Mucosa of stomach (tissue), 1 donor: ENCODE measurements around the gene UTP18.
"Not testable (repeated sequence)": the region's sequence is repeated elsewhere in the genome, so short reads cannot be mapped to it uniquely, and the experiment has no call there.

Experiments used
- H3K27me3 ChIP-seq: one replicate; pipeline ENCODE4 v1.7.0; 2013; ENCODE audit warnings: mild to moderate bottlenecking, low read length; ENCODE audit not compliant: control insufficient read depth, insufficient read depth
- H3K36me3 ChIP-seq: one replicate; pipeline ENCODE4 v1.7.0; 2013; ENCODE audit warnings: low read length; ENCODE audit not compliant: control insufficient read depth, insufficient read depth
- H3K4me1 ChIP-seq: one replicate; pipeline ENCODE4 v1.7.0; 2013; ENCODE audit warnings: mild to moderate bottlenecking, low read length; ENCODE audit not compliant: control insufficient read depth, insufficient read depth
- H3K4me3 ChIP-seq: one replicate; pipeline ENCODE4 v1.7.0; 2013; ENCODE audit warnings: low read length
- H3K9ac ChIP-seq: one replicate; pipeline ENCODE4 v1.7.0; 2013; ENCODE audit warnings: mild to moderate bottlenecking, low read length, moderate library complexity
- H3K9me3 ChIP-seq: one replicate; pipeline ENCODE4 v1.7.0; 2013; ENCODE audit warnings: mild to moderate bottlenecking, low read length, moderate library complexity; ENCODE audit not compliant: control insufficient read depth
- donor health status: Pancreatic carcinoma.

The UTP18 gene

DNA sequence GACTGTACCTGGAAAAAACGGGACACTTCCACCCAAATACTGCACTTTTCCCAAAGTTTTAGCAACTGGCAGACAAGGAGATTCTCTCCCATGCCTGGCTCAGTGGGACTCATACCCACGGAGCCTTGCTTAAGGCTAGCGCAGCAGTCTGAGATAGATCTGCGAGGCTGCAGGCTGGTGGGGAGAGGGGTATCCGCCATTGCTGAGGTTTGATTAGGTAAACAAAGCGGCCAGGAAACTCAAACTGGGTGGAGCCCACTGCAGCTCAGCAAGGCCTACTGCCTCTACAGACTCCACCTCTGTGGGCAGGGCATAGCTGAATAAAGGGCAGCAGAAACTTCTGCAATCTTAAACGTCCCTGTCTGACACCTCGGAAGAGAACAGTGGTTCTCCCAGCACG lies 44.8 kb downstream of the UTP18 start:
- Histone ChIP-seq H3K9ac (no peak overlapping the region), H3K27me3 (no peaks in the 10 kb centered on the region), H3K36me3 (no peaks in the 10 kb centered on the region), H3K4me3 (no peak overlapping the region), H3K9me3 (no peaks in the 10 kb centered on the region), H3K4me1 (no peaks in the 10 kb centered on the region)

DNA sequence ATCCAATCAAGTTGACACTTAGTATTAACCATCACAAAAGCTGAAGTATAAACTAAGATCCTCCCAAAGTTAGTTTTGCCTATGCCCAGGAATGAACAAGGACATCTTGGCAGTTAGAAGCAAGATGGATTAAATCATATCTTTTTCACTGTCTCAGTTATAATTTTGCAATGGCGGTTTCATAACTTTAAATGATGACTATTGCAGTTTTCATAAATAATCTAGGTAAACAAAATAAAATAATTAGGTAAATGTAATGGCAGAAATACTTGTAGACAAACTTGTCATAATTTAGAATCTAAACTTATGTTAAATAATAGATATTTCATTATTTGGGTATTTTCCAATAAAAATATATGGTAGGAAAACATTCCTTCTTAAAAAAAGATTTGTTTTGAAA lies 51.7 kb downstream of the UTP18 start:
- not testable (repeated sequence) for H3K9ac ChIP-seq, H3K4me3 ChIP-seq, H3K9me3 ChIP-seq, H3K36me3 ChIP-seq, H3K27me3 ChIP-seq, H3K4me1 ChIP-seq

DNA sequence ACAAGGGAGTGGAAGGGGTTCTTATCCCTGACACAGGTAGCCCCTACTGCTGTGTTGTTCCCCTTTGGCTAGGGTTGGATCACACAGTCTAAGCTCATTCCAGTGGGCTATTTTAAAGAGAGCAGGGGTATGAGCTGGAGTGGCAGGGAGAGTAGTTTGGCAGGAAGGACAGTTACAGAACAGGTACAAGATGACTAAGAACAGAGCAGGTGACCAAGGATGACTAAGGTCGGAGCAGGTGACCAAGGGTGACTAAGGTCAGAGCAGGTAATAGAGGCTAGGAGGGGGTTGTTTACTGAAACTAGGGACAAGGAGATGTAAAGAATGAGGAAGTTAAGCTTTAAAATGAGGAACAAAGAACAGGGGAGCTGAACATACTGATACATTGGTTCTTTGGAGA lies 58.8 kb downstream of the UTP18 start:
- H3K4me3 ChIP-seq: no peak overlapping the region
- no peaks in the 10 kb centered on the region for H3K9me3 ChIP-seq
- H3K9ac ChIP-seq: no peak overlapping the region
- no peaks in the 10 kb centered on the region for H3K4me1 ChIP-seq
- no peaks in the 10 kb centered on the region for H3K36me3 ChIP-seq
- H3K27me3 ChIP-seq: no peaks in the 10 kb centered on the region

DNA sequence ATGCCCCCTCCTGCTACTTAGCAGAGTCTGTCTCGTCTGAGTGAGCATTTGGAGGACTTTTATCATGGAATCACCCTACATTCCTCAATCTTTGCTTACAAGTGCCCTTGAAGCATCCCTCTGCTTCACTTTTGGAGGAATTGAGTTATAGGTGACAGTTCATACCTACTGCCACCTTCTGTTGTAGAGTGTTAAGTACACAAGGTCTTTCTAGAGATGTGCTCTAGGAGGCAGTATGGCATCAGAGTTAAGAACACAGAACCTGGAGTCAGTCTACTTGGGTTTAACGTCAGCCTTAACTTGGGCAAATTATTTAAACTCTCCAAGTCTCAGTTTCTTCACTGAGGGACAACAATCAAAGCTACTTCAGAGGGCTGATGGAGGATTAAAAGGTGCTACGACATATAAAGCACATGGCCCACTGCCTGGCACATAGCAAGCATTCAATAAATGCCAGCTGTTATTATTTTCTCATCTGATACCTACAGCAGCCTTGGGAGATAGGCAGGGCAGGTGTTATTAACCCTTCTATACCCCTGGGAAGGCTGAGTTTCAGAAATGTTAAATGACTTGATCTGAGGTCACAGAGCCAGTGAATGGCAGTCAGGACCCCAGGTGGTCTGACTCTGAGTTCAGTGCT lies 62.2 kb downstream of the UTP18 start:
- Histone ChIP-seq H3K9ac (no peak overlapping the region), H3K27me3 (no peaks in the 10 kb centered on the region), H3K36me3 (no peaks in the 10 kb centered on the region), H3K4me1 (no peaks in the 10 kb centered on the region), H3K4me3 (no peak overlapping the region), H3K9me3 (no peaks in the 10 kb centered on the region)

DNA sequence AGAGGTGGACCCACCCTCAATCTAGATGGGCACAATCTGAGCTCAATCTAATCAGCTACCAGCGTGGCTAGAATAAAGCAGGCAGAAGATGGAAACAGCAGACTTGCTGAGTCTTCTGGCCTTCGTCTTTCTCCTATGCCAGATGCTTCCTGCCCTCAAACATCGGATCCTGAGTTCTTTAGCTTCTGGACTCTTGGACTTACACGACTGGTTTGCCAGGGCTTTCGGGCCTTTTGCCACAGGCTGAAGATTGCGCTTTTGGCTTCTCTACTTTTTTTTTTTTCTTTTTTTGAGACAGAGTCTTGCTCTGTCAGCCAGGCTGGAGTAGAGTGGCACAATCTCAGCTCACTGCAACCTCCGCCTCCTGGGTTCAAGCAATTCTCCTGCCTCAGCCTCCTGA lies 65.1 kb downstream of the UTP18 start:
- Histone ChIP-seq H3K27me3 (no peaks in the 10 kb centered on the region), H3K9me3 (no peaks in the 10 kb centered on the region), H3K9ac (no peak overlapping the region), H3K36me3 (no peaks in the 10 kb centered on the region), H3K4me3 (no peak overlapping the region), H3K4me1 (no peaks in the 10 kb centered on the region)

GRCh38 chr17:51330861-51331503 lies 70.6 kb downstream of the UTP18 start:
- H3K36me3 ChIP-seq, H3K9ac ChIP-seq, H3K9me3 ChIP-seq, H3K4me1 ChIP-seq, H3K4me3 ChIP-seq, H3K27me3 ChIP-seq: not testable (repeated sequence)

- Histone ChIP-seq H3K36me3 (no peaks in the 10 kb centered on the region), H3K4me3 (no peak overlapping the region), H3K9ac (no peak overlapping the region), H3K4me1 (no peaks in the 10 kb centered on the region), H3K27me3 (peaks cover 3% of the 10 kb centered on the region), H3K9me3 (no peaks in the 10 kb centered on the region)
Measured at GRCh38 chr17:51335006-51335590, 74.8 kb downstream of the UTP18 start.

- no peaks in the 10 kb centered on the region for H3K9me3 ChIP-seq
- peaks cover 3% of the 10 kb centered on the region for H3K27me3 ChIP-seq
- no peak overlapping the region for H3K4me3 ChIP-seq
- no peaks in the 10 kb centered on the region for H3K4me1 ChIP-seq
- no peaks in the 10 kb centered on the region for H3K36me3 ChIP-seq
- H3K9ac ChIP-seq: no peak overlapping the region
Measured at GRCh38 chr17:51335883-51336822, 75.8 kb downstream of the UTP18 start.

DNA sequence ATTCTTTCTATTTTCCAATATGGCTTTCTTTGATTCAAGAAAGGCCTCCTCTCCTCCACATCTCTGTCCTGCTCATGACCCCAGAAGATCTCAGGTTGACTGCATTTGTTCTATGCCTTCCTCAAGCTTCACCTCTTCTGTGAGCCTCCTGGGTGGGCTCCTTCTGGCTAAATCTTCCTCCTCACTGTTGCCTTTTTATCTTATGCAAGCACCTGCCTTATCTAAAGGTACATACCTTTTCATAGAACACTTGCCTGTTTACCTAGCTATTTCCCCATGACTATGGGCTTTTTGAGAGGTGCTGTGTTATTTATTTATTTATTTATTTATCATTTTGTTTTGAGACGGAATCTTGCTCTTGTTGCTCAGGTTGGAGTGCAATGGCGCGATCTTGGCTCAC lies 81.1 kb downstream of the UTP18 start:
- Histone ChIP-seq H3K9ac (no peak overlapping the region), H3K36me3 (no peaks in the 10 kb centered on the region), H3K4me1 (no peaks in the 10 kb centered on the region), H3K9me3 (no peaks in the 10 kb centered on the region), H3K4me3 (no peak overlapping the region), H3K27me3 (peaks cover 5% of the 10 kb centered on the region)

- no peaks in the 10 kb centered on the region for H3K36me3 ChIP-seq
- H3K4me1 ChIP-seq: no peaks in the 10 kb centered on the region
- H3K27me3 ChIP-seq: peaks cover 5% of the 10 kb centered on the region
- no peaks in the 10 kb centered on the region for H3K9me3 ChIP-seq
- H3K9ac ChIP-seq: no peak overlapping the region
- no peak overlapping the region for H3K4me3 ChIP-seq
Measured at GRCh38 chr17:51342257-51342656, 81.9 kb downstream of the UTP18 start.

DNA sequence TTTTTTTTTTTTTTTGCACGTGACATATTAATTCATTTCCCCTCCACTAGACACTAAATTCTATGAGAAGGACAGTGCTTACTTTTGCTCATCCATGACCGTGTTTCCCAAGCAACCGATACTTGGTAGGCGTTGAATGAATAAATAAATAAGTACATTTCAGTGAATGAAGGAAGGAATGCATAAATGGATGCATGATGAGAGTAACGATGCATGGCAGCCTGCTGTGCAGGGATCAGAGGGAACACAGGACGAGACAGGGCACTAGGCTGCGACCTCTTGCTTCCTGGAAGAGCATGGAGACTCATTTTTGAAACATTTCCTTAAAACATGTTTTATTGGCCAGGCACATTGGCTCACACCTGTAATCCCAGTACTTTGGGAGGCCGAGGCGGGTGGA lies 84.2 kb downstream of the UTP18 start:
- no peak overlapping the region for H3K4me3 ChIP-seq
- H3K4me1 ChIP-seq: no peaks in the 10 kb centered on the region
- no peaks in the 10 kb centered on the region for H3K36me3 ChIP-seq
- H3K9me3 ChIP-seq: no peaks in the 10 kb centered on the region
- no peak overlapping the region for H3K9ac ChIP-seq
- peaks cover 2% of the 10 kb centered on the region for H3K27me3 ChIP-seq
